Erythroblast (primary cell): Measurements from ENCODE around the gene TEX11.

Experiments used
- GATA1 ChIP-seq: IDR thresholded peaks from 2 replicates; pipeline ENCODE4 v1.6.1; 2011; ENCODE audit warnings: low read depth, mild to moderate bottlenecking, control low read depth, low read length, moderate library complexity
- POLR2A ChIP-seq: IDR thresholded peaks from 2 replicates; pipeline ENCODE4 v1.6.1; 2011; ENCODE audit warnings: mild to moderate bottlenecking, low read length

DNA sequence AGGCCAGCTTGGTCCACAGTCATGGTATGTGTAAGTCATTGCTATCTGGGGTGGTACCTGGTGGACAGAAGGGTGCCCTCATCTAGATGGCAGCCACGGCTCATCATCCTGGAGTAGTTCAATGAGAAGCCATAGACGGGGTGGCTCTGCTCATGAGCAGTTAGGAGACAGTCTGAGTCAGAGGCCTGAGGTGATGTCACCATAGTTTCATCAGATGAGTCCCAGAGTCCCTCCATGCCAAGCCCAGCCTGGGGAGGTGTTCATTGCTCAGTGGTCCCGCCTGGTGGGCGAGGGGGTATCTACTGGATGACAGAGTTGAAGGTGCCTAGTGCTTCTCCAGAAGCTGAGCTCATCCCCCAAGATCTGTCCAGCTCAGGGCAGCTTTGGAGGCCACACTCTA is 414.1 kb downstream of the TEX11 start:
- TF ChIP-seq POLR2A (no peak), GATA1 (no peak)
